OCI-LY1 (cell line): ENCODE results near the gene CC2D1B.
"Not testable (repeated sequence)": the region's sequence is repeated elsewhere in the genome, so short reads cannot be mapped to it uniquely, and the experiment has no call there.

Experiments
- H2AFZ ChIP-seq: fragments of 200-600 bp; sonication (generic), shearing (Covaris generic); 2 replicates; pipeline ENCODE4 v1.6.0; 2014; ENCODE audit warnings: antibody characterized with exemption, mild to moderate bottlenecking, low read length
- H3F3A ChIP-seq: fragments of 200-600 bp; sonication (generic), shearing (Covaris generic); 2 replicates; pipeline ENCODE4 v1.6.0; 2014; ENCODE audit warnings: mild to moderate bottlenecking, antibody characterized with exemption, low read length, moderate library complexity; ENCODE audit not compliant: insufficient read depth
- H3K27ac ChIP-seq: fragments of 200-600 bp; sonication (generic); 2 replicates; pipeline ENCODE4 v1.5.1; 2014; ENCODE audit warnings: low read length, mixed run types, mild to moderate bottlenecking, low read depth; ENCODE audit not compliant: poor library complexity, severe bottlenecking
- H3K27me3 ChIP-seq: fragments of 200-600 bp; sonication (generic); 2 replicates; pipeline ENCODE4 v1.6.0; 2014; ENCODE audit warnings: antibody characterized with exemption, mild to moderate bottlenecking, low read length, moderate library complexity; ENCODE audit not compliant: insufficient read depth
- H3K36me3 ChIP-seq: fragments of 200-600 bp; sonication (generic); 2 replicates; pipeline ENCODE4 v1.6.1; 2014; ENCODE audit warnings: mild to moderate bottlenecking, antibody characterized with exemption, low read length, moderate library complexity, mixed read lengths; ENCODE audit not compliant: insufficient read depth
- H3K4me1 ChIP-seq: fragments of 200-600 bp; sonication (generic); 2 replicates; pipeline ENCODE4 v1.5.1; 2014; ENCODE audit warnings: mild to moderate bottlenecking, low read length, moderate library complexity; ENCODE audit not compliant: insufficient read depth, severe bottlenecking
- H3K4me2 ChIP-seq: fragments of 200-600 bp; sonication (generic), shearing (Covaris generic); 2 replicates; pipeline ENCODE4 v1.6.1; 2014; ENCODE audit warnings: low read length
- H3K4me3 ChIP-seq: fragments of 200-600 bp; sonication (generic); 2 replicates; pipeline ENCODE4 v1.5.1; 2014; ENCODE audit warnings: low read length, low read depth, mild to moderate bottlenecking, mixed read lengths; ENCODE audit not compliant: poor library complexity, severe bottlenecking
- H3K79me2 ChIP-seq: fragments of 200-600 bp; shearing (Covaris generic); 2 replicates; pipeline ENCODE4 v1.6.1; 2016; ENCODE audit warnings: mixed run types, low read length, mixed read lengths; ENCODE audit not compliant: insufficient read depth
- H3K9ac ChIP-seq: fragments of 200-600 bp; sonication (generic), shearing (Covaris generic); 2 replicates; pipeline ENCODE4 v1.6.1; 2014; ENCODE audit warnings: mild to moderate bottlenecking, low read length, mixed read lengths
- H3K9me2 ChIP-seq: fragments of 200-600 bp; sonication (generic), shearing (Covaris generic); 2 replicates; pipeline ENCODE4 v1.6.1; 2014; ENCODE audit warnings: low read depth, mild to moderate bottlenecking, low read length, mixed read lengths
- H3K9me3 ChIP-seq: fragments of 200-600 bp; shearing (Covaris generic); 2 replicates; pipeline ENCODE4 v1.6.1; 2014; ENCODE audit warnings: low read length, mixed read lengths
- H4K20me1 ChIP-seq: fragments of 200-600 bp; sonication (generic), shearing (Covaris generic); 2 replicates; pipeline ENCODE4 v1.6.0; 2016; ENCODE audit warnings: mild to moderate bottlenecking, low read length; ENCODE audit not compliant: insufficient read depth
- CTCF ChIP-seq: fragments of 200-600 bp; sonication (generic), shearing (Covaris generic); IDR thresholded peaks from 2 replicates; pipeline ENCODE4 v1.5.1; 2017; ENCODE audit warnings: mild to moderate bottlenecking, antibody characterized with exemption, low read length, moderate library complexity, mixed read lengths
- EZH2 ChIP-seq: fragments of 200-600 bp; sonication (generic), shearing (Covaris generic); IDR thresholded peaks from 2 replicates; pipeline ENCODE4 v1.8.0; 2017; ENCODE audit warnings: borderline replicate concordance, mixed run types, mild to moderate bottlenecking, antibody characterized with exemption, low read length, moderate library complexity, mixed read lengths

CC2D1B gene

GRCh38 chr1:52393174-52393573, 27.2 kb upstream of the CC2D1B start:
- no peak overlapping the region for H3K4me2 ChIP-seq
- H2AFZ ChIP-seq: no peak overlapping the region
- H3K36me3 ChIP-seq: peaks cover 92% of the 10 kb centered on the region
- no peak overlapping the region for H3K27ac ChIP-seq
- no peaks in the 10 kb centered on the region for H4K20me1 ChIP-seq
- no peaks in the 10 kb centered on the region for H3K9me3 ChIP-seq
- no peak for TF ChIP-seq CTCF
- TF ChIP-seq EZH2: no peak
- H3K4me1 ChIP-seq: no peaks in the 10 kb centered on the region
- no peaks in the 10 kb centered on the region for H3K79me2 ChIP-seq
- no peak overlapping the region for H3K4me3 ChIP-seq
- H3F3A ChIP-seq: no peaks in the 10 kb centered on the region
- H3K27me3 ChIP-seq: no peaks in the 10 kb centered on the region
- no peaks in the 10 kb centered on the region for H3K9me2 ChIP-seq
- no peak overlapping the region for H3K9ac ChIP-seq

- H3K9ac ChIP-seq: no peak overlapping the region
- H3K79me2 ChIP-seq: no peaks in the 10 kb centered on the region
- H3K27me3 ChIP-seq: no peaks in the 10 kb centered on the region
- H2AFZ ChIP-seq: no peak overlapping the region
- H4K20me1 ChIP-seq: no peaks in the 10 kb centered on the region
- H3K36me3 ChIP-seq: peaks cover 93% of the 10 kb centered on the region
- no peak overlapping the region for H3K27ac ChIP-seq
- H3K4me2 ChIP-seq: no peak overlapping the region
- no peak for TF ChIP-seq EZH2
- no peaks in the 10 kb centered on the region for H3K9me2 ChIP-seq
- no peak overlapping the region for H3K4me3 ChIP-seq
- H3F3A ChIP-seq: no peaks in the 10 kb centered on the region
- H3K4me1 ChIP-seq: no peaks in the 10 kb centered on the region
- H3K9me3 ChIP-seq: no peaks in the 10 kb centered on the region
These were observed 20.5 kb upstream of the CC2D1B start for GRCh38 chr1:52386458-52386857.

- Histone ChIP-seq H3K4me1 (no peaks in the 10 kb centered on the region), H3K4me2 (no peak overlapping the region), H3K79me2 (no peaks in the 10 kb centered on the region), H3K9me2 (no peaks in the 10 kb centered on the region), H3K4me3 (no peak overlapping the region), H4K20me1 (no peaks in the 10 kb centered on the region), H2AFZ (no peak overlapping the region), H3K27ac (no peak overlapping the region), H3K36me3 (peaks cover 97% of the 10 kb centered on the region), H3K9me3 (no peaks in the 10 kb centered on the region), H3F3A (no peaks in the 10 kb centered on the region), H3K9ac (no peak overlapping the region), H3K27me3 (no peaks in the 10 kb centered on the region)
- TF ChIP-seq EZH2 (no peak), CTCF (no peak)
These were observed 19.4 kb upstream of the CC2D1B start for GRCh38 chr1:52385376-52385775.

- not testable (repeated sequence) for H3K9me3 ChIP-seq, H4K20me1 ChIP-seq, H3F3A ChIP-seq, H3K79me2 ChIP-seq, H3K9me2 ChIP-seq, H3K4me3 ChIP-seq, H3K27me3 ChIP-seq, H2AFZ ChIP-seq, H3K4me2 ChIP-seq, H3K9ac ChIP-seq, H3K27ac ChIP-seq
- peaks cover 25% of the 10 kb centered on the region for H3K36me3 ChIP-seq
- peaks cover 29% of the 10 kb centered on the region for H3K4me1 ChIP-seq
These were observed 3.8 kb upstream of the CC2D1B start for GRCh38 chr1:52369851-52370250.
